Measurements from ENCODE around the gene COL27A1. TPM values are rescaled to one million over a fixed set of nuclear protein-coding genes. Genes with fewer than 3 reads are reported as not detected.

The COL27A1 gene
- total RNA-seq, 1 donor from 2014 or later: 13.0 TPM

- DNase-seq: peak; percentile 47
- H3K4me1 ChIP-seq: peaks cover 5% of the 10 kb centered on the region
Observed at GRCh38 chr9:114314881-114315722, 159.8 kb downstream of the COL27A1 start.

GRCh38 chr9:114315723-114316363, 160.5 kb downstream of the COL27A1 start:
- no peaks in the 10 kb centered on the region for H3K9me3 ChIP-seq
- DNase-seq (peak; percentile 49), ATAC-seq (peak; percentile 46 to 64)
- no peak overlapping the region for H3K4me3 ChIP-seq
- no peak for TF ChIP-seq CTCF (IDR thresholded peaks at IDR 0.05)
- H3K4me1 ChIP-seq: peaks cover 5% of the 10 kb centered on the region
- intact Hi-C loops (cut with DNase I): no loop called here
- no peaks in the 10 kb centered on the region for H3K27me3 ChIP-seq (ENCODE audit: low read depth)
- no peaks in the 10 kb centered on the region for H3K36me3 ChIP-seq
- no peak overlapping the region for H3K27ac ChIP-seq

More at GRCh38 chr9:114314881-114315722, 159.8 kb downstream of the COL27A1 start:
- no peak overlapping the region for H3K4me3 ChIP-seq
- H3K36me3 ChIP-seq: no peaks in the 10 kb centered on the region
- no peak for TF ChIP-seq CTCF (IDR thresholded peaks at IDR 0.05)
- intact Hi-C loops (cut with DNase I): no loop called here
- H3K27me3 ChIP-seq (ENCODE audit: low read depth): no peaks in the 10 kb centered on the region
- H3K27ac ChIP-seq: no peak overlapping the region
- ATAC-seq: peak; percentile 57 to 77
- H3K9me3 ChIP-seq: no peaks in the 10 kb centered on the region

GRCh38 chr9:114316605-114317230, 161.4 kb downstream of the COL27A1 start:
- Histone ChIP-seq H3K4me1 (peaks cover 5% of the 10 kb centered on the region), H3K9me3 (no peaks in the 10 kb centered on the region), H3K27me3 (ENCODE audit: low read depth) (no peaks in the 10 kb centered on the region), H3K4me3 (no peak overlapping the region), H3K27ac (no peak overlapping the region), H3K36me3 (no peaks in the 10 kb centered on the region)
- intact Hi-C loops (cut with DNase I): no loop called here
- TF ChIP-seq CTCF (IDR thresholded peaks at IDR 0.05): no peak
- no peak for ATAC-seq
- DNase-seq: no peak

GRCh38 chr9:114317665-114318357, 162.5 kb downstream of the COL27A1 start:
- intact Hi-C loops (cut with DNase I): no loop called here
- Histone ChIP-seq H3K4me1 (peaks cover 5% of the 10 kb centered on the region), H3K4me3 (no peak overlapping the region), H3K27me3 (ENCODE audit: low read depth) (no peaks in the 10 kb centered on the region), H3K27ac (no peak overlapping the region), H3K36me3 (no peaks in the 10 kb centered on the region), H3K9me3 (no peaks in the 10 kb centered on the region)
- TF ChIP-seq CTCF (IDR thresholded peaks at IDR 0.05): no peak
- DNase-seq (no peak), ATAC-seq (no peak)

- ATAC-seq: no peak
- TF ChIP-seq CTCF (IDR thresholded peaks at IDR 0.05): no peak
- no peak for DNase-seq
- Histone ChIP-seq H3K27me3 (ENCODE audit: low read depth) (no peaks in the 10 kb centered on the region), H3K36me3 (no peaks in the 10 kb centered on the region), H3K4me3 (no peak overlapping the region), H3K9me3 (no peaks in the 10 kb centered on the region), H3K27ac (no peak overlapping the region), H3K4me1 (peaks cover 5% of the 10 kb centered on the region)
- intact Hi-C loops (cut with DNase I): no loop called here
Observed at GRCh38 chr9:114318416-114318815, 163.1 kb downstream of the COL27A1 start.
